AG08396 (cell line): ENCODE data around the gene PGP.

ENCODE experiments used
- DNase-seq: peaks from one replicate; pipeline ENCODE4 v3.0.0; 2012; ENCODE audit warnings: low spot score, mixed read lengths

PGP gene

GRCh38 chr16:2199095-2199494, 15.5 kb downstream of the PGP start:
- DNase-seq = no peak

DNA sequence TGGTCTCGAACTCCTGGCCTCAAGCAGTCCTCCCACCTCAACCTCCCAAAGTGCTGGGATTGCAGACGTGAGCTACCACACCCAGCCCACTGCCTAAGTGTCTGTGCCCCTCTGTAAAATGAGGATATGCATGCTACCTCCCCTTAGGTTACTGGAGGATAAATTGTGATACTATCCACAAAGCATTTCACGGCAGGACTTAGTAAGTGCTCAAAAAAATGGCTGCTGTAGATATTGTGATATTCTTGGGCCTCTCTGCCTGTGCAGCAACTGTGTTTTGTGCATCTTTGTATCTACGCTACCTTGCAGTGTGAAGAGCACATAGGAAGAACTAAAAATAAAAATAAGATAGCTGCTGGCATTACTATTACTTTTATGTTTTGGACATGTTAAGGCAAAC, 16.4 kb downstream of the PGP start:
- DNase-seq = no peak

GRCh38 chr16:2197765-2198164, 16.9 kb downstream of the PGP start:
- no peak for DNase-seq

DNA sequence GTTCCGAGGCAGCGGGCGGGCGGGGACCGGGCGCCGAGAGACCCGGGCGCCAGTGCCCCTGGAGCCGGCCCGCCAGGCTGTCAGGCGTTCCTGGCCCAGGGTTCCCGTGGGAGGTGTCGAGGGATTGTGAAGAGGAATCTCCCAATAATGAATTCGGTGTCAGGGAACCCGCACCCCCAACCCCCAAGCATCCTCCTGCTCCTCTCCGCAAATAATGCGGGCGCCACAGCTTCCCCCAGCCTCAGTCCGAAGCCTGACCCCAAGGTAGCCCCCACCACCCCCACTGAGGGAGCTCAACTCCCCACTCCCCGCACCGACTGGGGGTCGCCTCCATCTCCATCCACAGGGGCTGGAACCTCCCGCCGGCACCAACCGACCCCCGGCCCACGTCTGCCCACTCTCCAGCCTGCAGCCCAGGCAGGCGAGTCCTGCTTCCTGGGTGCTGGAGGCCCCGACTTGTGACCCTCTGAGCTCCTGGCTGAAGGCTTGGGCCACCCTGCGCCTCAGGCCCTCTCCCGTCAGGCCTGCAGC, 17.6 kb downstream of the PGP start:
- no peak for DNase-seq

DNA sequence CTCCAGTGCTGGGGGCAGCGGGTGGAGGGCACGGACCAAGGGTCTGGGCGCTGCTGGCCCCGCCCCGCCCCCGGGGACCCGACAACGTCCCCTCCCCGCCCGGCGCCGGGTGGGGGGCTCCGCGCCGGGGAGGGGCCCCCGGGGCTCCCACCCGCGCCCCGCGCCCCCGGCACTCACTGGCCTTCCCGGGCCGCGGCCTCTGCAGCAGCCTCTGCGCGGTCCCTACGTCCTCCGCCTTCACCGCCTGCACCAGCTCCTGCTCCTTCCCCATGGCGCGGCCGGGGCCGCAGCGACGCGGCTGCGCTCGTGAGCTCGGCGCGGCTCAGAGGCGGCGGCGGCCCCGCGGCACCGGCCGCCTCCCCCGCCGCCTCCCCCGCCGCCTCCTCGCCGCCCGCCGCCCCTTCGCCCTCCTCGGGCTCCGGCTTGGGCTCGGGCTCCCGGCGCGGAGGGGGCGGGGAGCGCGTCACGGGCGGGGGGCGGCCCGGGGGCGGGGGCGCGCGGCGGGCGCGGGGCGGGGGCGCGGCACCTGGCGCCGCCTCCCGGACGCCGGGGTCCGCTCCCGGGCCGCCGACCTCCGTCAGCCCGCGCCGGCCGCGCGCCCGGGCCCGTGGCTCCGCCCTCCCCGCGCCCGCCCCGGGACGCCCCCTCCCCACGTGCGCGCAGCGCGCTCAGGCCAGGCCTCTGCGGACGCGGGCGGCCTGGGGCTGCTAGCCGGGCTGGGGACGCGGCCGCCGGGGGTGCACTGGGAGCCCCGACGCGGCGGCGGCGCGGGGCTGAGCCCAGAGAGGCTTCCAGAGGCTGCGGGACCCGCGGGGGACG, 18.3 kb downstream of the PGP start, which contains the start of gene CASKIN1:
TSS of gene CASKIN1 (minus strand) at position 444 of the 819 bp plus-strand sequence. CDS start at position 271, 173 bp downstream.
- peak; percentile 66 for DNase-seq

- DNase-seq = no peak
These were observed 19.1 kb downstream of the PGP start for GRCh38 chr16:2195322-2196161.

DNA sequence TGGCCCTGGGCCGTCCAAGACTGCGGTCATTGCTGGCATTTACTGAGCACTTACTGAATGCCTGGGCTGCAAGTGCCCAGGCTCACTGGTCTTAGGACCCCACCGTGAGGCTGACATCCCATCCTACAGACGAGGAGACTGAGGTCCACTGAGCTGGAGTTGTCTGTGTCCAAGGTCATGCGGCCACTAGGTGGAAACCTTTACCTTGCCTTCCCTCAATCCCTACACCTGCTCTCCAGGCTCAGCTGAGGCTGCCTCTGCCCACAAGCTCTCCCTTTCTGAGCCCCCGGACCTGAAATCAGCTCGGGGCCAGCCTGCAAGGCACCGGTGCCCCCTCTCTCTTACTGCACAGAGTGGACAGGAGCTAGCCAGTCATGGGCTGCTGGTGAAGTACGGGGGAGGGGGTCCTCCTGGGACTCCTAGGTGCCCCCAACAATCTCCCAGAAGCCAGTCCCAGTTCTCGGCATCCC, 19.8 kb downstream of the PGP start:
- peak; percentile 48 for DNase-seq

GRCh38 chr16:2194166-2194834, 20.3 kb downstream of the PGP start:
- peak; percentile 45 for DNase-seq

DNA sequence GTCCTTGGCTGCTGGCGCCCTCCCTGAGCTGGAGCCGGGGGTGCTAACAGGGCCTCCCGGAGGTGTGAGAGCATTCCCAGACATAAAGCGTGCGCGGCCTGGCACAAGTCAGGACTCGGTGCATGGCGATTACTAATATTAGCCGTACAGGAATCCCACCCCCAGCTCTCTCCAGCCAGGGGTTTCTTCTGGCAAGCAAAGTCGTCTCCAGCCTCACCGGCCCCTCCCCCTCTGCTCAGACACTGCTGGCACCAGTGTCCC, 23.3 kb downstream of the PGP start:
- DNase-seq = no peak

GRCh38 chr16:2190659-2191445, 23.8 kb downstream of the PGP start:
- no peak for DNase-seq

DNA sequence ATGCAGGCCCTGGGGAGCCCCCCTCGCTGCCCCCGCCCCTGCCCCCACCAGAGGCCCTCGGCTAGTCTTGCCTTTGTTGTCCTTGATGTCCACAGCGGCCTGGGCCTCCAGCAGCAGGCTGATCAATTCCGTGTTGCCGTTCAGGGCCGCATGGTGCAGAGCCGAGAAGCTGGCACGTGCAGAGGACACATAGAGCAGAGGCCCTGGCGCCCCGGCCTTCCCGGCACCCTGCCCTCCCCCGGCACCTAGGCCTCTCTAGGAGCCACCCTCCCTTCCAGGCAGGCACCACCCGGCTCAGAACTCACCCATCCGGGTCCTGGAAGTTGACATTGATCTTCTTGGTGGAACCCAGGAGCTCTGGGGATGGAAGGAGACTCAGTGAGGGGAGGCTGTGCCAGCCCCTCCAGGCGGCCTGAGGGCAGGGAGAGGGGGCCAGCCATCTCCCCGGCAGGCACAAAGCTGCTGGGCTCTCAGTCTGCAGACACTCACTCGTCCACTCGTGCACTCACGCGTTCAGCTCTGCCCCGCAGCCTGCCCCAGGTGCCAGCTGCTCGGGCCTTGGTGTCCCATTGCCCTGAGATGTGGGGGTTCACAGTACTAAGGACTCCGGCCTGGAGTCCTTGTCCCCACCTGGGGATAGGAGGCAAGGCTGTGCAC, 24.5 kb downstream of the PGP start:
- no peak for DNase-seq

- no peak for DNase-seq
These were observed 25.3 kb downstream of the PGP start for GRCh38 chr16:2189252-2189893.

DNA sequence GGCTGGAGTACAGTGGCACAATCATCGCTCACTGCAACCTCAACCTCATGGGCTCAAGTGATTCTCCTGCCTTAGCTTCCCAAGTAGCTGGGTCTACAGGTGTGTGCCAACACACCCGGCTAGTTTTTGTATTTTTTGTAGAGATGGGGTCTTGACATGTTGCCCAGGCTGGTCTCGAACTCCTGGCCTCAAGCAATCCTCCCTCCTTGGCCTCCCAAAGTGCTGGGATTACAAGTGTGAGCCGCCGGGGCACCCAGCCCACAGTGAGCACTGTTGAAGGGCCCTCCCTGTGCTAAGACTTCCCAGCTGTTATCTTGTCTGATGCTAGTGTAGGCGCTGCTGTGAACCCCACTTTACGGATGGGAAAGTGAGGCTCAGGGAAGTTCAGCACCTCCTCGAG, 26.2 kb downstream of the PGP start:
- no peak for DNase-seq

DNA sequence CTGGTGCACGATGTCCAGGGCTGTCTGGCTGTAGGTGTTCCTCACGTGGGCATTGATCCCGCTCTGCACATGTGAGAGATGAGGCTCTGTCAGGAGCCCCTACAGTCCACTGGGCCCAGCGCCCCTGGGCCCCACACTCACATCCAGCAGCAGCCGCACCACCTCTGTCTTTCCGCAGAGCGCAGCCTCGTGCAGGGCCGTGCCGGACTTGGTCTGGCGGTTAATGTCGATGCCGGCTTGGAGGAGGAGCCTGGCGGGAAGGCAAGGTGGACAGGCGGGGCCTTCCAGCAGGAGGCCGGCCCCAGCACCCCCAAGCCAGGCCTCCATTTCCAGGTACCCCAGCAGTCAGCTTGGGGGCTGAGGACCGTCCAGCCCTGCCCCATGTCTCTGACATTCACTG, 27.4 kb downstream of the PGP start:
- no peak for DNase-seq

DNA sequence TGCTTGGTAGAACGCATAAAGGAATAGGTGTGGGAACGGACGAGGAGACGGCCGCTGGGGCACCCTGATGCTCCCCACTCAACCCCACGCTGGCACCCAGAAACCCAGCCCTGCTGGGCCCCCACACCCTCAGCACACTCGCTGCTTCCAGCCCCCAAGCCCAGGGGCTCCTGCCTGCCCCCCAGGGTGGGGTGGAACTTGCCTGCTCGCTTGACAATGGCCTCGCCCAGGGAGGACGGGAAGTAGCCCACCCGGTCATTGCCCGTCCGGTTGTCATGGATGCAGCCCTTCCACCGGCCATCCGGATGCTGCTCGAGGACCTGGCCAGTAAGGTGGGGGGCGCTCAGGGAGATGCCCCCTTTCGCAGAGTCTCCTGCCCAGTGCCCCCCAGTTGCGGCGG, 28.1 kb downstream of the PGP start:
- DNase-seq = no peak

DNA sequence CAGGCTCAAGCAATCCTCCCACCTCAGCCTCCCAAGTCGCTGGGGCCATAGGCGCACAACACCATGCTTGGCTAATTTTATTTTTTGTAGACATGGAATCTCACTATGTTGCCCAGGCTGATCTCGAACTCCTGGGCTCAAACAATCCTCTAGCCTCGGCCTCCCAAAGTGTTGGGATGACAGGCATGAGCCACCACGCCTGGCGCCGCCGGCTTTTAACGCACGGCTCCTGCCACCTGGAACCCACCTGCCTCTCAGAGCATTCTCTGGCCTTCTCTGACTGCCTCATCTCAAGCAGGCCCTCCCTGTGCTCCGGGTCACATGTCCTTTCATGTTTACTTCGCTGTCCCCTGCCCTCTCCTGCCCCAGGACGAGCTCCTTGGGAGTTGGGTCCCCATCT, 28.6 kb downstream of the PGP start:
- DNase-seq = no peak

DNA sequence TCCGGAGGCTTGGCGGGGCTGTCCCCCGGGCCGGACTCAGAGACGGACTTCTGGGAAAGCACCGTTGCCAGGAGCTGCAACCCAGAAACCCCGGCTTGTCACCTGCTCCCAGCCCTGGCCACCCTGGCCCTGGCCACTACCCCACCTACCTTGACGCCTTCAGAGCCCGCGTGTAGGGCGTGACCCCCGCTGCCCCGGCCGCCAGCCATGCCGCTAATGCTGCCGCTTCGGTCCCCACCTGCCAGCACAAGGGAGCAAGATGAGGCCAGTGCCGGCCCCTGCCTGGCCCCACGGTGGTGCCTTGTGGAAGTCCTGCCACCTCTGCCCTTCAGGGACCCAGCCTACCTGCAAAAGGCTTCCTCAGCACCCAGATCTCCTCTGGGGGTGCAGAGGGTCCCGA, 29.7 kb downstream of the PGP start:
- DNase-seq = no peak

DNA sequence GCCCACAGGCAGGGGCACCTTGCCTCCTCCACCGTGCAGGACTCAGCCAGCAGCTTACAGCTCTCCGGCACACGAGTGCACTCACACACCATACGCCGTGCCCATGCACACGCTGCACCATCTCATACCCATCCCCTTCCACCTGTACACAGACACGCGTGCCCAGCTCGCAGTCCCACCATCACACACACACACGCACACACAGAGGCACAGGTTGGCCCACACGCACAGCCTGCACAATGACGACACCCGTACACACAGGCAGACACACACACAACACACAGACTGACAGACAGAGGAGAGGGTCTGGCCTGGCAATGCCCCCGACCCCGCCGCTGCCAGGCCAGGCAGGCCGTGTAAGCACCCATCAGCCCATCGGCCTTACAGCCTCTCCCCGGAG, 30.3 kb downstream of the PGP start:
- DNase-seq = no peak

- no peak for DNase-seq
These were observed 31.0 kb downstream of the PGP start for GRCh38 chr16:2183671-2184070.

DNA sequence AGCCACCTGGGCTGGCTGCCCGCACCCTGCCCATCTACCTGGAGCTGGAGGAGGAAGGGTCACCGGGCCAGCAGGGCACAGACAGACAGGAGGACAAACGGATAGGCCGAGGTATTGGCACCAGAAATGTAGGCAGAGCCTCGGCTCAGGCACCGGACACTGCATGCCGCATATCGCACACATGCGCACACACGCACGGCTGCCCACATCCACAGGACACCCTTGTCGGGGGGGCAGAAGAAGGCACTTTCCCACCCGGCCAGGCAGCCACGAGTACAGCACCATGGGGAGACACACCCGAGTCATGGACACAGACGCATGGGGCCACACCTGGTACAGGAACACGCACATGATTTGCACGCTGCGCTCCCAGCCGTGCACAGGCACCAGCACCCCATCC, 32.7 kb downstream of the PGP start:
- no peak for DNase-seq
